Gastroesophageal sphincter (tissue), 3 donors: Measurements from ENCODE around the gene ADAMTS9.

Experiments
- POLR2A ChIP-seq, 2 donors: fragments of 450-650 bp; IDR thresholded peaks; one replicate each; pipeline ENCODE4 v1.6.1; 2017; ENCODE audit warnings: antibody characterized with exemption in 2 of 2, mild to moderate bottlenecking in 2 of 2, moderate library complexity in 1 of 2
- POLR2AphosphoS5 ChIP-seq: sonication (generic); formaldehyde crosslinking; IDR thresholded peaks from one replicate; pipeline ENCODE4 v1.6.1; 2017; ENCODE audit warnings: antibody characterized with exemption
- TF ChIP-seq, protein P1 (sequence below), 4 experiments: fragments of 200-600 bp in 2 of 4; fragments of 450-650 bp in 2 of 4; sonication (generic) in 1 of 4; IDR thresholded peaks; one replicate each; pipeline ENCODE4 v1.5.1; 2017 to 2019; ENCODE audit warnings: antibody characterized with exemption in 4 of 4, mild to moderate bottlenecking in 2 of 4, moderate library complexity in 2 of 4

DNA sequence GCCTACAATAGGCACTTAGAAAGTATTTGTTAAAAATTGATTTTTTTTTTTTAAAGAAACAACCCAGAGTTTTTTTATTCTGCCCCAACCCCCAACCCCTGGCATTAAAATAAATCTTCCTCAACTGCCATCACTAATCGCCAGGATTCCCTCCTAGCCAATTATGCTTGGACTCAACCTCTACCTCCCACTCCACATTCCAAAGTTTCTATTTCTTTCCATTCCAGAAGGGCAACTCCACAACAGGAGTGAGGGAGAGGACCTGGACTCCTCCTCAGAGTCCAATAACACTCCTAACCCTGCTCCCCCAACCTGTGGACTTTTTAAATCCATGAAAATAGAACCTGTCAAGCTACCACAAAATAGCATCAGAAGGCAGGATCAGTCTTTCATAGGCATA, 99.4 kb downstream of the ADAMTS9 start:
- TF ChIP-seq, protein P1, sequence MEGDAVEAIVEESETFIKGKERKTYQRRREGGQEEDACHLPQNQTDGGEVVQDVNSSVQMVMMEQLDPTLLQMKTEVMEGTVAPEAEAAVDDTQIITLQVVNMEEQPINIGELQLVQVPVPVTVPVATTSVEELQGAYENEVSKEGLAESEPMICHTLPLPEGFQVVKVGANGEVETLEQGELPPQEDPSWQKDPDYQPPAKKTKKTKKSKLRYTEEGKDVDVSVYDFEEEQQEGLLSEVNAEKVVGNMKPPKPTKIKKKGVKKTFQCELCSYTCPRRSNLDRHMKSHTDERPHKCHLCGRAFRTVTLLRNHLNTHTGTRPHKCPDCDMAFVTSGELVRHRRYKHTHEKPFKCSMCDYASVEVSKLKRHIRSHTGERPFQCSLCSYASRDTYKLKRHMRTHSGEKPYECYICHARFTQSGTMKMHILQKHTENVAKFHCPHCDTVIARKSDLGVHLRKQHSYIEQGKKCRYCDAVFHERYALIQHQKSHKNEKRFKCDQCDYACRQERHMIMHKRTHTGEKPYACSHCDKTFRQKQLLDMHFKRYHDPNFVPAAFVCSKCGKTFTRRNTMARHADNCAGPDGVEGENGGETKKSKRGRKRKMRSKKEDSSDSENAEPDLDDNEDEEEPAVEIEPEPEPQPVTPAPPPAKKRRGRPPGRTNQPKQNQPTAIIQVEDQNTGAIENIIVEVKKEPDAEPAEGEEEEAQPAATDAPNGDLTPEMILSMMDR (IDR thresholded peaks at IDR 0.05) = no peak
- no peak for TF ChIP-seq POLR2AphosphoS5
- TF ChIP-seq POLR2A (IDR thresholded peaks at IDR 0.05) = no peak
